ENCODE results near the gene ABCB11.
A peak's percentile ranks its signal among the peaks of the same experiment; 100 is the strongest.

The ABCB11 gene

GRCh38 chr2:169069833-169070232 lies 38.7 kb upstream of the ABCB11 start:
- no peaks in the 10 kb centered on the region for H3K27me3 ChIP-seq (ENCODE audit: insufficient read depth, poor library complexity, severe bottlenecking)
- DNase-seq (ENCODE audit: low read depth in 1 of 2, low spot score in 1 of 2): no peak
- peak overlapping the region; percentile 37 for H3K27ac ChIP-seq (replicated peaks)
- peak overlapping the region; percentile 27 for H3K4me3 ChIP-seq (replicated peaks; ENCODE audit: insufficient read depth, low read length)
- TF ChIP-seq GABPA (IDR thresholded peaks at IDR 0.05; ENCODE audit: low read depth): no peak
- TF ChIP-seq POLR2AphosphoS5 (IDR thresholded peaks at IDR 0.05; ENCODE audit: low read depth): no peak
- no peak for TF ChIP-seq CTCF (IDR thresholded peaks at IDR 0.05; ENCODE audit: insufficient read depth, low read length)
- no peak for TF ChIP-seq REST (IDR thresholded peaks at IDR 0.05; ENCODE audit: insufficient replicate concordance, low read depth)
- TF ChIP-seq SPI1 (IDR thresholded peaks at IDR 0.05; ENCODE audit: borderline replicate concordance, low read depth): no peak

- TF ChIP-seq REST (IDR thresholded peaks at IDR 0.05; ENCODE audit: insufficient replicate concordance, low read depth): no peak
- no peak for TF ChIP-seq POLR2AphosphoS5 (IDR thresholded peaks at IDR 0.05; ENCODE audit: low read depth)
- no peak for TF ChIP-seq SPI1 (IDR thresholded peaks at IDR 0.05; ENCODE audit: borderline replicate concordance, low read depth)
- TF ChIP-seq GABPA (IDR thresholded peaks at IDR 0.05; ENCODE audit: low read depth): no peak
- TF ChIP-seq CTCF (IDR thresholded peaks at IDR 0.05; ENCODE audit: insufficient read depth, low read length): no peak
- H3K4me3 ChIP-seq (replicated peaks; ENCODE audit: insufficient read depth, low read length): peak within 1 kb of the TSS; percentile 27
- peak within 1 kb of the TSS; percentile 45 for H3K27ac ChIP-seq (replicated peaks)
- H3K27me3 ChIP-seq (ENCODE audit: insufficient read depth, poor library complexity, severe bottlenecking): no peaks in the 10 kb centered on the region
- peak; percentile 93 to 94 for DNase-seq (ENCODE audit: low read depth in 1 of 2, low spot score in 1 of 2)
These were observed 38.2 kb upstream of the ABCB11 start, which contains the start of gene DHRS9 for GRCh38 chr2:169069341-169069740. Gene DHRS9, plus strand, starts transcription at chr2:169069563. Its CDS starts 12,019 bp downstream, at chr2:169081582.

GRCh38 chr2:169066897-169067296 lies 35.8 kb upstream of the ABCB11 start:
- no peak for DNase-seq (ENCODE audit: low read depth in 1 of 2, low spot score in 1 of 2)
- peak; percentile 38; the same call in 1 of the 2 replicates for TF ChIP-seq SPI1 (IDR thresholded peaks at IDR 0.05; ENCODE audit: borderline replicate concordance, low read depth)
- no peak for TF ChIP-seq POLR2AphosphoS5 (IDR thresholded peaks at IDR 0.05; ENCODE audit: low read depth)
- TF ChIP-seq CTCF (IDR thresholded peaks at IDR 0.05; ENCODE audit: insufficient read depth, low read length): no peak
- TF ChIP-seq GABPA (IDR thresholded peaks at IDR 0.05; ENCODE audit: low read depth): no peak

More at GRCh38 chr2:169066897-169067296, 35.8 kb upstream of the ABCB11 start:
- H3K4me3 ChIP-seq (replicated peaks; ENCODE audit: insufficient read depth, low read length): no peak overlapping the region
- H3K27me3 ChIP-seq (ENCODE audit: insufficient read depth, poor library complexity, severe bottlenecking): no peaks in the 10 kb centered on the region
- H3K27ac ChIP-seq (replicated peaks): peak overlapping the region; percentile 56
